Cardiac fibroblast (primary cell): ENCODE data around the gene YJU2.

ENCODE experiments used
- DNase-seq, 2 donors: peaks; one replicate each; pipeline versions ENCODE4 v3.0.0 to v3.0.0-alpha.2; 2010; ENCODE audit warnings: low read depth in 2 of 2
- H3K4me3 ChIP-seq, 2 donors: replicated peaks in 1 of 2; 1 replicate in 1 of 2; 2 replicates in 1 of 2; pipeline ENCODE4 v1.5.1; 2011; ENCODE audit warnings: low read depth in 2 of 2, low read length in 2 of 2, mild to moderate bottlenecking in 2 of 2, moderate library complexity in 1 of 2
- TF ChIP-seq, protein P1 (sequence below): IDR thresholded peaks from one replicate; pipeline ENCODE4 v1.5.1; 2011; ENCODE audit warnings: low read depth, mild to moderate bottlenecking, low read length, inconsistent platforms

The YJU2 gene

DNA sequence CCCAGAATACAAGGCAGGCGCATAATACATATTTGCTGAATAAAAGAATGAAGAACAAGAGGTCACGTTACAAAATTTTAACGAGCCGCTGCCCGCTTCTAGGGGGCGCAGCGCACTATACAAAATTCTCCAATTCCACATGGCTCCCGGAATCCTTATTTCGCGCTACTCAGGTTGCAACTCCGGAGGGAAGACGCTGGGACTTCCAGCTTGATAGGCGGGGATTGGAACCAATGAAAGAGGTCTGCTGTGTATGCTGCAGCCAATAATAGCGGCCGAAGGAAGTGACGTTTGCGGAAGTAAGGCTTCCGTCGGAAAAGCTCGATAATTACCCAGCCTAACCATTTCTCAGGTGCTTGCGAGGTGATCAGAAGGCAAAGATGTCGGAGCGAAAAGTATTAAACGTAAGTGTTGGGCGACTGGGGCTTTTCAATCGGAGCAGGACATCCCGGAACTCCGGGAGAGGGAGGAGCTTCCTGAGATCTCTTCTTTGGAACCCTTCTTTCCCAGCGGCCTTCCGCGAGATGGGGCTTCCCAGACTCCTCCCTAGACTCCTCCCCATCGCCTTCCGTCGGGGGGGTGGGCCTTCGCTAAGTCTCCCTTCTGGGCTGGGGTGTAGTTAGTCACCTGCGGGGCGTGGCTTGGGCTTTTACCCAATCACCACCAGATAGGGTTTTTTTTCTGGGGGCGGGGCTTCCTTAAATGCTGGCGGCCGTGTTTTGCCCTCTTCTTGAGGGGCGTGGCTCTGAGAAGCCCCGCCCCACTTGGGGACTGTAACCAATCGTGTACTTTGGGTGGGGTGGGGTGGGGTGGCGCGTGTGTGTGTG, at the start of gene YJU2:
Gene YJU2, plus strand, starts transcription at position 314 of the 827 bp plus-strand sequence. Its CDS starts 67 bp downstream, at position 381.
- peak; percentile 100 for DNase-seq
- peak within 1 kb of the TSS; percentile 70 to 84 for H3K4me3 ChIP-seq
- TF ChIP-seq, protein P1, sequence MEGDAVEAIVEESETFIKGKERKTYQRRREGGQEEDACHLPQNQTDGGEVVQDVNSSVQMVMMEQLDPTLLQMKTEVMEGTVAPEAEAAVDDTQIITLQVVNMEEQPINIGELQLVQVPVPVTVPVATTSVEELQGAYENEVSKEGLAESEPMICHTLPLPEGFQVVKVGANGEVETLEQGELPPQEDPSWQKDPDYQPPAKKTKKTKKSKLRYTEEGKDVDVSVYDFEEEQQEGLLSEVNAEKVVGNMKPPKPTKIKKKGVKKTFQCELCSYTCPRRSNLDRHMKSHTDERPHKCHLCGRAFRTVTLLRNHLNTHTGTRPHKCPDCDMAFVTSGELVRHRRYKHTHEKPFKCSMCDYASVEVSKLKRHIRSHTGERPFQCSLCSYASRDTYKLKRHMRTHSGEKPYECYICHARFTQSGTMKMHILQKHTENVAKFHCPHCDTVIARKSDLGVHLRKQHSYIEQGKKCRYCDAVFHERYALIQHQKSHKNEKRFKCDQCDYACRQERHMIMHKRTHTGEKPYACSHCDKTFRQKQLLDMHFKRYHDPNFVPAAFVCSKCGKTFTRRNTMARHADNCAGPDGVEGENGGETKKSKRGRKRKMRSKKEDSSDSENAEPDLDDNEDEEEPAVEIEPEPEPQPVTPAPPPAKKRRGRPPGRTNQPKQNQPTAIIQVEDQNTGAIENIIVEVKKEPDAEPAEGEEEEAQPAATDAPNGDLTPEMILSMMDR = peak; percentile 48

DNA sequence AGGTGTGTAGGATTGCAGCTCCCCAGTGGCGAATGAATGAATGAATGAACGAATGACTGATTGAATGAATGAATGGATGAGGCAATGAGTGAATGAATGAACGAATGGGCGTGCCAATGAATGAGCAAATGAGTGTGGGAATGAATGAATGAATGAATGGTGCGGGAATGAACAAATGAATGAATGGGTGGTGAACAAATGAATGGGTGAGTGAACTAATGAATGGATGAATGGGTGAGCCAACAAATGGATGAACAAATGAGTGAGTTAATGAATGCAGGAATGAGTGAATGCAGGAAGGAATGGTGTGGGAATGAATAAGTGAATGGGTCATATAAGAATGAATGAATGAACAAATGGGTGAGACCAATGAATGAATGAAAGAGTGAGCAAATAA, 49.7 kb upstream of the YJU2 start:
- no peak for DNase-seq
- TF ChIP-seq, protein P1 = no peak
- no peak overlapping the region for H3K4me3 ChIP-seq

DNA sequence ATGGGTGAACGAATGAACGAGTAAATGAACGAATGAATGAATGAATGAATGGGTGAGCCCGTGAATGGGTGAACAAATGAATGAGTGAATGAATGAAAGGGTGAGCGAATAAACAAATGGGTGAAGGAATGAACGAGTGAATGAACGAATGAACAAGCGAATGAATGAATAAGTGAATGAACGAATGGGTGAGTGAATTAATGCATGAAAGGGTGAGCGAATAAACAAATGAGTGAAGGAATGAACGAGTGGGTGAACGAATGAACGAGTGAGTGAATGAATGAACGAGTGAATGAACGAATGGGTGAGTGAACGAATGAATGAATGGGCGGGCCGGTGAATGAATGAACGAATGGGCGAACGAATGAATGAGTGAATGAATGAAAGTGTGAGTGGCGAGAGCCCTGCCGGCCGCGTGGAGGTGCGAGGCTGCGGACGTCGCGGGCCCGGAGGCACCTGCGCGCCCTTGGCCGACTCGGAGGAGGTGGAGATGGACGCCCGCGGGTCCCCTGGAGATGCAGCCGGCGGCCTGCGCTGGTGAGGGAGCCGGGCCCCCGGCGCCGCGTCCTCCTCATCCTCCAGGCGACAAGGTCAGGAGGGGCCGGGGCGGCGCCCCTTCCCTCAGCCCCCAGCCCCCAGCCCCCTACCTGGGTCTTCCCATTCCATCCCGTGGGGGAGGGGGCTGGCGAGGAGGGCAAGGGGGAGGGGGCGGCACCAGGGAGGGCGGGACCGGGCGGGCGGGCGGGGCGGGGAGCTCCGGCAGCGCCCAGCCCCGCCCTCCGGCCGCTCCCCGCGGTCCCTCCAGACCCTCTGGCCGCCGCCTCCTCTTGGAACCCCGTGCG, 49.0 kb upstream of the YJU2 start:
- no peak for DNase-seq
- H3K4me3 ChIP-seq = no peak overlapping the region
- TF ChIP-seq, protein P1 = no peak

DNA sequence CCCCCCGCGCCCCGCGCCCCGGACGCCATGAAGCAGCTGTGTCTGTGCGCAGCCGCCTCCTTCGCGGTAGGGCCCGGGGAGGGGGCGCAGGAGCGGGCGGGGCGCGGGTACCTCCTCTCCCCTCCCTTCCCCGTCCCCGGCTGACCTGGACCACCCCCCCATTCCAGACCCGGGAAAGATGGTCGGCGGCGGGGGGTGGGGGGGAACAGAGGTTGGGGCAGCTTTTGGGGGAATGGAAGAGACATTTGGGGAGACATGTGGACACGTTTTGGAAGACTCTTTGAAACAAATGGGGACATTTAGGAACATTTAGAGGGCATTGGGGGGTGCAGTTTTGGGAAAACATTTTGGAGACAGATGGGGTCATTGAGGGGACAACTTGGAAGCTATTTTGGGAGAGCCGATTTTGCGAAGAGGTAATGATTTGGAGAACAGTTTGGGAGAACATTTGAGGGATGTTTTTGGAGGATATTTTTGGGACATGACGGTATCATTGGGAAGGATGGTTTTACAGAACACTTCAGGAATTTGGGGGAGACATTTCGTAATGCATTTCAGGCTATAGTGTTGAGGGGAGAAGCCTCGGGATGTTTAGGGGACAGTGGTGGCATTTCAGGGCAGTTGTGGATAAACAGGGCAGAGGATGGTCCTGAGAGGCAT, 48.3 kb upstream of the YJU2 start:
- TF ChIP-seq, protein P1 = no peak
- no peak for DNase-seq
- no peak overlapping the region for H3K4me3 ChIP-seq

DNA sequence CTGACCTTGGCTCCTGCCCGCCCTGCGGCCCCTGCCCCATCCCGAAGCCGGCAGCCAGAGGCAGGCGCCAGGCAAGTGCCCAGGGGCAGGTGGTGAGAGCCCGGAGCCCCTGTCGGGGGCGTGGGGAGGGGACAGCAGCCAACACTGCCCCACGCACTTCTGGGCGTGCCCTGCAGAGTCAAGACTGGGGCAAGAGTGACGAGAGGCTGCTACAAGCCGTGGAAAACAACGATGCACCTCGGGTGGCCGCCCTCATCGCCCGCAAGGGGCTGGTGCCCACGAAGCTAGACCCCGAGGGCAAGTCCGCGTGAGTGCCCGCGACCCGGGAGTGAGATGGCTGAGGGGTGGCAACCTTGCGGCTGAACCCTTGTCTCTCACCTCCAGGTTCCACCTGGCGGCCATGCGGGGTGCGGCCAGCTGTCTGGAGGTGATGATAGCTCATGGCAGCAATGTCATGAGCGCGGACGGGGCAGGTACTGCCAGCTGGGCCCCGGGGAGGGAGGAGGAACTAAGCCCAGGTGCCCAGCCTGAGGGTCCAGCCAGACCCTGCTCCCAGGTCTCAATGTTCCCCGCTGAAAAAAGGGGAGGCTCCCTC, 47.1 kb upstream of the YJU2 start:
- DNase-seq = no peak
- no peak overlapping the region for H3K4me3 ChIP-seq
- TF ChIP-seq, protein P1 = no peak

DNA sequence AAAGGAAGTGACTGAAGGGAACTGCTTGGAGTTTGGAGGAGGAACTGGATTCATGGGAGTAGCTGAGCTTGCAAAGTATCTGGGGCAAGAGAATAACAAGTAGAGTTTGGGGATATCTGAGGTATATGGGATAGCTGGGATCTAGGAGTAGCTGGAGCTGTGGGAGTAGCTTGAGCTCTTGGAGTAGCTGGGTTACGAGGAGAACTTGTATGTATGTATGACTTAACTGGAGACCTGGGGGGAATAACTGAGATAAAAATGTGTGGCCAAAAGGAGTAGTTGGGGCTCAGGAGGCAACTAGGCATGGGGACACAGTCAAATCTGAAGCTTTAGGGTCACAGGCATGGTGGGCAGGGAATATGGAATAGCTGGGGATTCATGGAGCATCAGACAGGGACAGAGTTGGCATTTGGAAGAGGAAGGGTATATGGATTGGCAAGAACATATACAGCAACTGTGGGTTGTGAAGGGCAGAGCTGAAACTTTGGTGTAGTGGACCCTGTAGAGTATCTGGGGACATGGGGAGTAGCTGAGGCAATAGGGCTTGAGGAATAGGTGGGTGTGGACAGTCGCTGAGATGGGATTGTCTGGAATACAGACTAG, 45.8 kb upstream of the YJU2 start:
- no peak for DNase-seq
- no peak overlapping the region for H3K4me3 ChIP-seq
- TF ChIP-seq, protein P1 = no peak
